ENCODE measurements around the gene PSG11.
"Not testable (repeated sequence)": the region's sequence is repeated elsewhere in the genome, so short reads cannot be mapped to it uniquely, and the experiment has no call there.

Gene PSG11

GRCh38 chr19:42992029-42992604 lies 34.2 kb downstream of the PSG11 start:
- FAIRE-seq; DNase-seq (ENCODE audit: extremely low spot score, insufficient read length, low read depth): not testable (repeated sequence)

- FAIRE-seq (no peak), DNase-seq (ENCODE audit: extremely low spot score, insufficient read length, low read depth) (no peak)
Observed at GRCh38 chr19:42989851-42990250, 36.4 kb downstream of the PSG11 start.

- DNase-seq (ENCODE audit: extremely low spot score, insufficient read length, low read depth); FAIRE-seq: not testable (repeated sequence)
Observed at GRCh38 chr19:42989186-42989585, 37.1 kb downstream of the PSG11 start.

GRCh38 chr19:42988206-42988605 lies 38.1 kb downstream of the PSG11 start:
- DNase-seq (ENCODE audit: extremely low spot score, insufficient read length, low read depth); FAIRE-seq: not testable (repeated sequence)

GRCh38 chr19:42985588-42985987 lies 40.7 kb downstream of the PSG11 start:
- FAIRE-seq (no peak), DNase-seq (ENCODE audit: extremely low spot score, insufficient read length, low read depth) (no peak)

GRCh38 chr19:42982111-42982510 lies 44.2 kb downstream of the PSG11 start:
- FAIRE-seq; DNase-seq (ENCODE audit: extremely low spot score, insufficient read length, low read depth): not testable (repeated sequence)

GRCh38 chr19:42971451-42971850 lies 54.8 kb downstream of the PSG11 start:
- not testable (repeated sequence) for DNase-seq (ENCODE audit: extremely low spot score, insufficient read length, low read depth); FAIRE-seq

GRCh38 chr19:42965176-42965575 lies 61.1 kb downstream of the PSG11 start:
- no peak for DNase-seq (ENCODE audit: extremely low spot score, insufficient read length, low read depth)
- no peak for FAIRE-seq

GRCh38 chr19:42961119-42961518 lies 65.2 kb downstream of the PSG11 start:
- DNase-seq (ENCODE audit: extremely low spot score, insufficient read length, low read depth) (no peak), FAIRE-seq (no peak)
